ENCODE measurements around the gene SCTR. TPM values are rescaled to one million over a fixed set of nuclear protein-coding genes. Genes with fewer than 3 reads are reported as not detected.

SCTR gene
- total RNA-seq, 1 experiment from 2014 or later: not detected

DNA sequence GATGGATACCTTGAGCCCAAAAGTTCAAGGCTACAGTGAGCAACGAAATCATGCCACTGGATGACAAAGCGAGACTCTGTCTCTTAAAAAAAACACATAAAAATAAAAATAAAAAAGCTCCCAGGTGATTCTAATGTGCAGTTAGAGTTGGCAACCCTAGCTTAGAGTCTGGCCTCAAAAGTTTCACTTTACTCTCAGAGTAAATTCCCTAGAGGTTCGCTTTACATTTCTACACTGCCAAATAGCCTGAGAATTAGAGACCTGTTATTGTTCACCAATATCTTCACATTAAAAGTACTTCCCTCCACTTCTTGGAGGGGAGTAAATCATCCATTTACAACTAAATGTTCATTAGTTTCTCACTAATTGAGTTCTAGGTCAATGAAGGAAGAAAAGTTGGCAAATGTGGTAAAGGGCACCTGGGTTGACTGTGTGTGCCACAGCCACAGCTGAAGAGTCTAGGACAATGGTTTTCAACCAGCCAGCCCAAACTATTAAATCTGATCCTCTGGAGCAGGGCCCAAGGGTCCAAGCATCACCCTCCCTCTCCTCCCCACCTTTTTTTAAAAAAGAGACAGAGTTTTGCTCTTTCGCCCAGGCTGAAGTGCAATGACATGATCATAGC, 107.9 kb downstream of the SCTR start:
- no peaks in the 10 kb centered on the region for H3K36me3 ChIP-seq (ENCODE audit: low read depth, low read length)
- no peaks in the 10 kb centered on the region for H3K9me3 ChIP-seq (ENCODE audit: low read length)
- H3K4me1 ChIP-seq (ENCODE audit: insufficient read depth, low read length): no peaks in the 10 kb centered on the region
- H2AFZ ChIP-seq (ENCODE audit: low read length): no peak overlapping the region
- H3F3A ChIP-seq (ENCODE audit: low read length, unreplicated experiment): no peaks in the 10 kb centered on the region
- no peak overlapping the region for H3K4me2 ChIP-seq (ENCODE audit: low read length)
- no peak overlapping the region for H3K4me3 ChIP-seq (ENCODE audit: low read length)
- H3K9ac ChIP-seq (ENCODE audit: low read length): no peak overlapping the region
- no peak for DNase-seq
- no peak for ATAC-seq
- H4K20me1 ChIP-seq (ENCODE audit: low read length): no peaks in the 10 kb centered on the region
- BruUV-seq (replicated peaks): no TSS peak
- ChIA-PET POLR2A (ENCODE audit: unreplicated experiment) (no interaction called here), CTCF (no interaction called here)
- TF ChIP-seq, protein P1, sequence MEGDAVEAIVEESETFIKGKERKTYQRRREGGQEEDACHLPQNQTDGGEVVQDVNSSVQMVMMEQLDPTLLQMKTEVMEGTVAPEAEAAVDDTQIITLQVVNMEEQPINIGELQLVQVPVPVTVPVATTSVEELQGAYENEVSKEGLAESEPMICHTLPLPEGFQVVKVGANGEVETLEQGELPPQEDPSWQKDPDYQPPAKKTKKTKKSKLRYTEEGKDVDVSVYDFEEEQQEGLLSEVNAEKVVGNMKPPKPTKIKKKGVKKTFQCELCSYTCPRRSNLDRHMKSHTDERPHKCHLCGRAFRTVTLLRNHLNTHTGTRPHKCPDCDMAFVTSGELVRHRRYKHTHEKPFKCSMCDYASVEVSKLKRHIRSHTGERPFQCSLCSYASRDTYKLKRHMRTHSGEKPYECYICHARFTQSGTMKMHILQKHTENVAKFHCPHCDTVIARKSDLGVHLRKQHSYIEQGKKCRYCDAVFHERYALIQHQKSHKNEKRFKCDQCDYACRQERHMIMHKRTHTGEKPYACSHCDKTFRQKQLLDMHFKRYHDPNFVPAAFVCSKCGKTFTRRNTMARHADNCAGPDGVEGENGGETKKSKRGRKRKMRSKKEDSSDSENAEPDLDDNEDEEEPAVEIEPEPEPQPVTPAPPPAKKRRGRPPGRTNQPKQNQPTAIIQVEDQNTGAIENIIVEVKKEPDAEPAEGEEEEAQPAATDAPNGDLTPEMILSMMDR (conservative IDR thresholded peaks at IDR 0.05; ENCODE audit: low read depth, low read length): no peak
- TF ChIP-seq EZH2phosphoT487 (IDR thresholded peaks at IDR 0.05; ENCODE audit: borderline replicate concordance, low read length) (no peak), EZH2 (IDR thresholded peaks at IDR 0.05; ENCODE audit: low read length, unreplicated experiment) (no peak)
- no peak overlapping the region for H3K27ac ChIP-seq (ENCODE audit: low read length)
- H3K9me2 ChIP-seq (replicated peaks; ENCODE audit: low read length): no peaks in the 10 kb centered on the region
- H3K79me2 ChIP-seq (ENCODE audit: low read length): no peaks in the 10 kb centered on the region
- H3K27me3 ChIP-seq (ENCODE audit: low read length): no peaks in the 10 kb centered on the region
- intact Hi-C loops (cut with micrococcal nuclease): no loop called here

GRCh38 chr2:119415630-119416029, 108.7 kb downstream of the SCTR start:
- Histone ChIP-seq H3K79me2 (ENCODE audit: low read length) (no peaks in the 10 kb centered on the region), H4K20me1 (ENCODE audit: low read length) (no peaks in the 10 kb centered on the region), H3K27ac (ENCODE audit: low read length) (no peak overlapping the region), H3K9me2 (replicated peaks; ENCODE audit: low read length) (no peaks in the 10 kb centered on the region), H3K4me1 (ENCODE audit: insufficient read depth, low read length) (no peaks in the 10 kb centered on the region), H3K9me3 (ENCODE audit: low read length) (no peaks in the 10 kb centered on the region), H3K27me3 (ENCODE audit: low read length) (no peaks in the 10 kb centered on the region), H3K9ac (ENCODE audit: low read length) (no peak overlapping the region), H3K4me3 (ENCODE audit: low read length) (no peak overlapping the region), H3F3A (ENCODE audit: low read length, unreplicated experiment) (no peaks in the 10 kb centered on the region), H3K4me2 (ENCODE audit: low read length) (no peak overlapping the region), H2AFZ (ENCODE audit: low read length) (no peak overlapping the region), H3K36me3 (ENCODE audit: low read depth, low read length) (no peaks in the 10 kb centered on the region)
- ChIA-PET POLR2A (ENCODE audit: unreplicated experiment) (no interaction called here), CTCF (no interaction called here)
- no TSS peak for BruUV-seq (replicated peaks)
- intact Hi-C loops (cut with micrococcal nuclease): no loop called here
- DNase-seq (no peak), ATAC-seq (no peak)
- TF ChIP-seq EZH2 (IDR thresholded peaks at IDR 0.05; ENCODE audit: low read length, unreplicated experiment) (no peak), EZH2phosphoT487 (IDR thresholded peaks at IDR 0.05; ENCODE audit: borderline replicate concordance, low read length) (no peak)
- TF ChIP-seq, protein P1 (conservative IDR thresholded peaks at IDR 0.05; ENCODE audit: low read depth, low read length): no peak

GRCh38 chr2:119414894-119415293, 109.4 kb downstream of the SCTR start:
- no peak overlapping the region for H3K9ac ChIP-seq (ENCODE audit: low read length)
- H3K36me3 ChIP-seq (ENCODE audit: low read depth, low read length): no peaks in the 10 kb centered on the region
- ATAC-seq (no peak), DNase-seq (no peak)
- H3F3A ChIP-seq (ENCODE audit: low read length, unreplicated experiment): no peaks in the 10 kb centered on the region
- no peaks in the 10 kb centered on the region for H3K9me2 ChIP-seq (replicated peaks; ENCODE audit: low read length)
- no peaks in the 10 kb centered on the region for H3K4me1 ChIP-seq (ENCODE audit: insufficient read depth, low read length)
- H3K9me3 ChIP-seq (ENCODE audit: low read length): no peaks in the 10 kb centered on the region
- TF ChIP-seq EZH2 (IDR thresholded peaks at IDR 0.05; ENCODE audit: low read length, unreplicated experiment): no peak
- TF ChIP-seq, protein P1 (conservative IDR thresholded peaks at IDR 0.05; ENCODE audit: low read depth, low read length): no peak
- TF ChIP-seq EZH2phosphoT487 (IDR thresholded peaks at IDR 0.05; ENCODE audit: borderline replicate concordance, low read length): no peak
- ChIA-PET CTCF (no interaction called here), POLR2A (ENCODE audit: unreplicated experiment) (no interaction called here)
- intact Hi-C loops (cut with micrococcal nuclease): no loop called here
- H3K4me3 ChIP-seq (ENCODE audit: low read length): no peak overlapping the region
- no peaks in the 10 kb centered on the region for H3K27me3 ChIP-seq (ENCODE audit: low read length)
- no TSS peak for BruUV-seq (replicated peaks)
- H3K4me2 ChIP-seq (ENCODE audit: low read length): no peak overlapping the region
- H2AFZ ChIP-seq (ENCODE audit: low read length): no peak overlapping the region
- no peaks in the 10 kb centered on the region for H3K79me2 ChIP-seq (ENCODE audit: low read length)
- H4K20me1 ChIP-seq (ENCODE audit: low read length): no peaks in the 10 kb centered on the region
- no peak overlapping the region for H3K27ac ChIP-seq (ENCODE audit: low read length)
